ENCODE data around the gene IL10RB. TPM values are rescaled to one million over a fixed set of nuclear protein-coding genes. Genes with fewer than 3 reads are reported as not detected.
A peak's percentile ranks its signal among the peaks of the same experiment; 100 is the strongest.

IL10RB gene
- total and polyA plus RNA-seq, 2 of the 13 experiments (the other 11 are each of a cell fraction or from before 2014, with no cell fraction given) = 17.4 to 18.2 TPM

- peak; percentile 38; the same call in 1 of the 2 replicates for TF ChIP-seq IKZF5 (CRISPR knock-in tag; IDR thresholded peaks at IDR 0.05)
- TF ChIP-seq ATF1 (CRISPR knock-in tag; IDR thresholded peaks at IDR 0.05) = no peak
- TF ChIP-seq ZNF574 (CRISPR knock-in tag; IDR thresholded peaks at IDR 0.05) = peak; percentile 46; the same call in 1 of the 2 replicates
- TF ChIP-seq CREBL2 (CRISPR knock-in tag; IDR thresholded peaks at IDR 0.05; ENCODE audit: borderline replicate concordance) = no peak
- TF ChIP-seq GFI1 (CRISPR knock-in tag; IDR thresholded peaks at IDR 0.05; ENCODE audit: borderline replicate concordance) = no peak
- TF ChIP-seq MTF1 (CRISPR knock-in tag; IDR thresholded peaks at IDR 0.05) = no peak
- peak; percentile 41; the same call in 1 of the 2 replicates for TF ChIP-seq MTF2 (CRISPR knock-in tag; IDR thresholded peaks at IDR 0.05; ENCODE audit: borderline replicate concordance)
- peak; percentile 31; the same call in 1 of the 2 replicates for TF ChIP-seq NCOA2 (CRISPR knock-in tag; IDR thresholded peaks at IDR 0.05)
- TF ChIP-seq ZNF432 (CRISPR knock-in tag; IDR thresholded peaks at IDR 0.05; ENCODE audit: borderline replicate concordance) = no peak
- no peak for TF ChIP-seq SP140L (CRISPR knock-in tag; IDR thresholded peaks at IDR 0.05; ENCODE audit: borderline replicate concordance)
- peak; percentile 49 for TF ChIP-seq ZNF772 (CRISPR knock-in tag; IDR thresholded peaks at IDR 0.05)
- TF ChIP-seq NFAT5 (CRISPR knock-in tag; IDR thresholded peaks at IDR 0.05) = 0 out of 2 replicates have a peak, but pooled peaks have one; percentile 28
- peak; percentile 79 for TF ChIP-seq BHLHE40 (IDR thresholded peaks at IDR 0.05; ENCODE audit: low read length)
- 0 out of 2 replicates have a peak, but pooled peaks have one; percentile 12 for TF ChIP-seq SIN3B (IDR thresholded peaks at IDR 0.05; ENCODE audit: low read length)
- peak; percentile 80; the same call in 1 of the 2 replicates for TF ChIP-seq PAX8 (CRISPR knock-in tag; IDR thresholded peaks at IDR 0.05; ENCODE audit: borderline replicate concordance)
- TF ChIP-seq NFRKB (IDR thresholded peaks at IDR 0.05) = no peak
- 0 out of 2 replicates have a peak, but pooled peaks have one; percentile 45 for TF ChIP-seq ZMYM2 (CRISPR knock-in tag; IDR thresholded peaks at IDR 0.05)
- TF ChIP-seq ZNF225 (CRISPR knock-in tag; IDR thresholded peaks at IDR 0.05) = peak; percentile 87; the same call in 1 of the 2 replicates
- TF ChIP-seq FIP1L1 (IDR thresholded peaks at IDR 0.05; ENCODE audit: borderline replicate concordance, insufficient read depth, low read depth, low read length) = 0 out of 2 replicates have a peak, but pooled peaks have one; percentile 71
- no peak for TF ChIP-seq ZNF496 (CRISPR knock-in tag; IDR thresholded peaks at IDR 0.05; ENCODE audit: insufficient replicate concordance)
Observed at GRCh38 chr21:33324291-33325221, 58.4 kb downstream of the IL10RB start, which contains the start of gene IFNAR1 (continued).
